Ammon's horn (tissue), 1 donor: ENCODE data around the gene ZNF831.

Source experiments
- DNase-seq: peaks from one replicate; pipeline ENCODE4 v3.0.0-alpha.2; 2016; ENCODE audit warnings: low spot score

The ZNF831 gene

GRCh38 chr20:59214606-59215547, 51.3 kb downstream of the ZNF831 start:
- DNase-seq = peak; percentile 37

- no peak for DNase-seq
Measured at GRCh38 chr20:59217173-59217572, 53.6 kb downstream of the ZNF831 start.

- DNase-seq = no peak
Measured at GRCh38 chr20:59217794-59218280, 54.2 kb downstream of the ZNF831 start.

- DNase-seq = no peak
Measured at GRCh38 chr20:59219211-59219610, 55.6 kb downstream of the ZNF831 start.

- no peak for DNase-seq
Measured at GRCh38 chr20:59220161-59220560, 56.5 kb downstream of the ZNF831 start.

- no peak for DNase-seq
Measured at GRCh38 chr20:59221049-59221706, 57.6 kb downstream of the ZNF831 start.

- DNase-seq = no peak
Measured at GRCh38 chr20:59221707-59222252, 58.2 kb downstream of the ZNF831 start.

- DNase-seq = peak; percentile 74
Measured at GRCh38 chr20:59222253-59223181, 58.9 kb downstream of the ZNF831 start.

GRCh38 chr20:59223182-59223601, 59.6 kb downstream of the ZNF831 start:
- DNase-seq = peak; percentile 24

GRCh38 chr20:59223750-59224149, 60.1 kb downstream of the ZNF831 start:
- no peak for DNase-seq

- no peak for DNase-seq
Measured at GRCh38 chr20:59224236-59224635, 60.6 kb downstream of the ZNF831 start.

- no peak for DNase-seq
Measured at GRCh38 chr20:59230385-59230784, 66.8 kb downstream of the ZNF831 start.

GRCh38 chr20:59231124-59231804, 67.6 kb downstream of the ZNF831 start:
- DNase-seq = no peak

- DNase-seq = no peak
Measured at GRCh38 chr20:59232618-59233017, 69.0 kb downstream of the ZNF831 start.

GRCh38 chr20:59235226-59235625, 71.6 kb downstream of the ZNF831 start:
- no peak for DNase-seq

GRCh38 chr20:59240006-59240405, 76.4 kb downstream of the ZNF831 start:
- no peak for DNase-seq

GRCh38 chr20:59242714-59243626, 79.3 kb downstream of the ZNF831 start:
- DNase-seq = no peak

GRCh38 chr20:59246691-59247400, 83.2 kb downstream of the ZNF831 start:
- DNase-seq = peak; percentile 11
